Stimulated activated CD8-positive, alpha-beta memory T cell treated with anti-CD3 and anti-CD28 coated beads, Interleukin-4, amount 100 ng/mL, for 48 hours (primary cell): ENCODE results near the gene PDE8B.

Experiments
- DNase-seq: peaks from one replicate; pipeline ENCODE4 v3.0.0-alpha.2; 2020

PDE8B gene

DNA sequence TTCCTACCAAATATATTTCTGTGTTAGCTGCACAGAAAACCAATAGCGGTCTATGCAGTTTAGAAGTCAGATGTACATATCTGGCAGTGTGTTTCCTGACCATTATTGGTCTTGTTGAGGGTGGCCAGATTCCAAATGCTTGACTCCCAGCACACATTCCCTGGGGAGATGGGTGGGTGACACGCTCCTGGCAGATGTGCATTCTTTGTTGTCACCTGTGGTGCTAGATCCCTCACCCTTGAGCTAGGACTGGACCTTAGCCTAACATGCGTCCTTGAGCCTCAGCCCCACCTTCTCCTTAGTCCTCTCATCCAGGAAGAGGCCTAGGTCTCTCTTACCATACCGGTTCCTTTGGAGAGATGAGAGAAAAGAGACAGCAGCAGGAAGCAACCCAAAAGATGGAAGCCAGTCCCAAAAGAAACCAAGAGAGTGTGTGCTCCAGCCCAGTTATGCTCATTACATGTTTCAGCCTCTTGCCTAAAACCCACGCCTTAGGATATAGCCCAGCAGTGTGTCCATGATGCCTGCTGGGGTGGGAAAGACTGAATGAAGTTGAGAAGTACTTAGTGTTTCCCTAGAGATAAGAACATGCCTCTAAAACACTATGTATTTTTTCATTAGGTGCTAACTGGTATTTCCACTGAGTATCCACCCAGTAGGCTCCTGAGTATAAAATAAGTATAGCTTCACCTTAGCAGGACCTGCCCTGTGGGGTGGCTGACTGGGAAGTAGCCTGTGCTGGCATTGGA, 116.7 kb downstream of the PDE8B start:
- no peak for DNase-seq

DNA sequence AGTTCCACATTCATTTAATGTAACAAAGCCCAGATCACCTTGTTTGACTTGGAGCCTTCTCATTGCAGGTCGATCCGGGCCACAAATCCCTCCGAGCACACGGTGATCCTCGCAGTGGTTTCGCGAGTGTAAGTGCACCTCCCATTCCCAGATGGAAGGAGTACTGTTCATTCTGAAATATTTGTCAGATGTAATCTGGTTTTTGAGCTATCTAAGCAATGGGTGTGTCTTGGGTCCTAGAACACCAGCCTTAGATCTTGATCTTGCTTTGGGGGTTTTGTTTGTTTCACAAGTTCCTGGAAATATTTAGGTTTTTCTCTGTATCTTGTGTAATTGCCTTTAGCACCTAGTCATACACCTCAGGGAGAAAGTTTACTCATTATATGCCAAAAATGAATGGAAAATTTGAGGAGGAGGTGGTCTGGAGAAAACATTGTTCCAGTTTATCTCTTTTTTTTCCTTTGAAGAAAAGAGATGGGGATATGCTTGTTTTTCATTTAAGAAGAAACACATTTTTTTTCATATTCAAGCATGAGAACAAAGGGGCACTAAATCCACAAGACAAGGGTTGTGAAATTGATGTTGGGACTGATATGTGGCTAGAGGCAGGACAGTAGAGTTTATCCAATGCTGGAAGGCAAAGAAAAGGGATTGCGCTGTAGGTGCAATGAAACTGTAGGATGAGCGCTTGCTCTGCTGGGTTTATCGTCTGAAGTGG, 118.6 kb downstream of the PDE8B start:
- no peak for DNase-seq

DNA sequence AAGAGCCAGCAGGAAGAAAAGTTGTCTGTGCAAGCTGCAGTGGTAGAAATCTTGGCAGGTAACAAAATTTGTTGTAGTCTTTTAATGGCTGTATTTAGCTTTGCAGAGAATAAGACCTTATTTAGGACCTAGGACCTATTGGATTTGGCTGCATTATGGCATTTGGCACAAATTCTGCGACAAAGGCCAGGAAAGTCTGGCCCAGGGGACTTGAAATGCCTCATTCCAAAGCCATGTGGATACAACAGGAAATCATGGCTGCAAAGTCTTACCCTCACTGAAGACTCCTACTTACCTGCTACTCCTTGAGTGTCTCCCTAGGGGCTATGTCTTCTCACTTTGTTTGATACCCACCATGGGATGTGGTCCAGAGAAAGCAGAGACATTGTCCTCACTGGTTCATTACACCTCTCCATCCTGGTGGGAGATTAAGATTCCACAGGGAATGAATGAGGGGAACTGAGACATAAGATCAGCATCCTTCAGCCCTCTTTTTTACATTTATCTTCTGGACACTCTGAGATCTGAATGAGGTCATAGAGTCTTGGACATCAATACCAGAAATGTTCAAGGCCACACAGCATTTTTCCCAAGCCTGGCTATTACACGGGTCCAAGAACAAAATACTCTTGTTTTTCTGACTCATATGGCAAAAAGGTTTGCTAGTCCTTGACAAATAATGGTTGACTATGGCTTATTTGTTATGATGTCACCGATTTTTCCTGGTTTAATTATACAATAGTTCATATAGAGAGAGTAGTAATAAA, 119.4 kb downstream of the PDE8B start:
- DNase-seq: no peak

DNA sequence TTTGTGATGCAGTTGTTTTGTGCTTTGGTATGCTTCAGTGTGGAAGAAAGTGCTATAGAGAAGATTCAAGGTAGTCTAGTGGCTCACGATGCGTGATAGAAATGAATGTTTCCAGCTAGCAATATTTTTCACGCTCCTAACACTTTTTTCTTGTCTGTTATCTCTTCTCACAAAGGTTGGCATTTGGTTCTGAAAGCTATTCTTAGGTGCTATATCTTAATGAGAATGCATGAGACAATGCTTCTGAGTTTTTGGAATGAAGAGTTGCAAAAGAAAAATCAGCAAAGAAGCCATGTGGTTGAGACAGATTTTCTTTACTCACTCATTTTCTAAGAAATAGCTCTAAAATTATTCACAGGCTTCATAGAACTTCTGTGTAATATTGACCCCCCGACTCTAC, 122.6 kb downstream of the PDE8B start:
- DNase-seq: no peak

DNA sequence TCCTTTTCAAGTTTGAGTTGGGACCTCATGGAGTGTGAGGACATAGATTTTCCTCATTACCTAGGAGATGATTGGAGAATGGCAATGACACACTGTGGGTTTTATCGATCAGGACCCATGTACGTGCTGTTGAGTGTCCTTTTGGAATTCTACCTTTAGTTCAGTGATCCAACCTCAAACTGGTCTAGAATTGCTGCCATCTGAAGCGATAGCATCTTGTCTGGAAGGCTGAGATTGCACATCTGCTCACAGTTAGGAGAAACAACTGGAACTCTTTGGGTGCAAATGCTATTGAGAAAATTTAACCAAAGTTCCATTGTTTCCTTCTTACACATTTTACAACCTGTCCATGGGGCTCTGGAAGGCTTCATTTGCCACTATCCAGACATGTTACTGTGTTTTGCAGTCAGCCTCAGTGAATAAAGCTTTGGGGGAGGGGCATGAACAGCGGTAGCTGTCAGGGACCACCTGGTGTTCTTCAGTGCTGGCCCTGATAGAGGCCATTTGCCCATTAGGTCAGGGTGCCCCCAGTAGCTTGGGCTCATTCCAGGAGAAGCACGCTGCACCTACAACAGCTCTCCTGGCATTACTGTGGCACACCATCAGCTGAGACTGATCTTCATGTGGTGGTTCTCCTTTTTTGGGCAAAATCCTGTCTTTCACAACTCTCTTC, 123.1 kb downstream of the PDE8B start:
- no peak for DNase-seq

DNA sequence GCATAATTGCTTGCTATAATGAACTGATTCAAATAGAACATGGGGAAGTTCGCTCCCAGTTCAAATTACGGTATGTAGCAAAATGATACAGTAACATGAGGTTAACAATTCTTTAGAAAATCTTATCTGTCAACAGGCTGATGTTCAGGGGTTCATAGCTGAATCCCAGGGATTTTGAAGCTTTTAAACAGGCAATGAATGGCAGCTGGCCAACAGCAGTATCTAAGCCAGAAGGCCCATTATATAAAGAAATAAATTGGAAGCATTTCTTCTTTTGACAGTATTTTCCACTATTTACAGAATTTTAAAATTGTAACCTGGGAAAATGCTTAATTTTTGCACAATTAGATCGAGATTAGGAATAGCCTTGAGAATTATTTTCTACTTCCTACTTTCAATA, 126.8 kb downstream of the PDE8B start:
- no peak for DNase-seq

DNA sequence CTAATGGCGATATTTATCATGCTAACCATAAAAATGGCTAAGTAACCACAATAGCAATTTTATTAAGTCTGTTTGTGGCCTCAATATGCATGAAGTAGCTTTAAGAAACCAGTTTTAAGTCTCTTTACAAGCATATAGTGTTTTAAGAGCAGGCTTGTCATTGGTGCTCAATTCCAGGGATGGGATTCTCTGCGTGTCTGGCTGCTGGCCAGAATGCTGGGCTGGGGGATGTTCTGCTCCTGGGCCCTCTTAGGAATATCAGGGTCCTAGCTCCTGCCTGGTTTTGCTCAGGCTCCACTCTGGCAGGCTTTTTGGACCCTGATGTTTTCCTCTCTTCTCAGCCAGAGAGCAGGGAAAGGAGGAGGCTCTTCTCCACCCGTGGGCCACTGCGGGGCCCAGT, 127.2 kb downstream of the PDE8B start:
- DNase-seq: no peak

DNA sequence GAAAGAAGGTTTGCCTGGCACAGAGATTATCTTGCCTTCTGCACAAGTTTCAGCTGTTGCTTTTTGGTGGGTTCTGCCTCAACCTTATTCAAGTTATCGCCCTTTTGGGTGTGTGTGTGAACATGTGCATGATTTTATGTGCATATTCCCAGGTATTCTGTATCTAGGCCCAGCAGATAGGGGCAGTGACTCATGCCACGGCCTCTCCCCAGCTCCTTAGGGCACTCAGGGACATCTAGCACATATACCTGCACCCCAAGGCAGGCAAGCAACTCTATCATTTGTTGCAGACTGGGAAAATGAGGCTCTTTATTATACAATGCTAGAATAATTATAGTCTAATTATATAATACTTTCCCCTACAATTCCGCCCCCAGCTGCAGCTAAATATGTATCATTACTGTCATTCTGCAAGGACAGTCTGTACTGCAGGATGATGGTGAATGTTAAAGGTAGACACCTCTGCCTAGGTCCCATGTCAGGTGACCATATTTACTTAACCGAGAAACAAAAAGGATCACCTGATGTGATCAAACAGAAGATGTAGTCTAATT, 128.9 kb downstream of the PDE8B start:
- no peak for DNase-seq

DNA sequence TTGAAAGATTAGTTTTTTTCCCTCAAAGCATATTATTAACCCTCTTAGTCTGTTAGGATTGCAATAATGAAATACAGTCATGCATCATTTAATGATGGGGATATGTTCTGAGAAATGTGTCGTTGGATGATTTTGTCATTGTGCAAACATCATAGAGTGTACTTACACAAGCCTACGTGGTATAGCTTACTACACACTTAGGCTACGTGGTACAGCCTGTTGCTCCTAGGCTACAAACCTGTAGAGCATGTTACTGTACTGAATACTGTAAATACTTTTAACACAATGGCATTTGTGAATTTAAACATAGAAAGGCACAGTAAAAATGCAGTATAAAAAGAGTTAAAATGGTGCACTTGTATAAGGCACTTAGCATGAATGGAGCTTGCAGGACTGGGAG, 132.7 kb downstream of the PDE8B start:
- DNase-seq: no peak

DNA sequence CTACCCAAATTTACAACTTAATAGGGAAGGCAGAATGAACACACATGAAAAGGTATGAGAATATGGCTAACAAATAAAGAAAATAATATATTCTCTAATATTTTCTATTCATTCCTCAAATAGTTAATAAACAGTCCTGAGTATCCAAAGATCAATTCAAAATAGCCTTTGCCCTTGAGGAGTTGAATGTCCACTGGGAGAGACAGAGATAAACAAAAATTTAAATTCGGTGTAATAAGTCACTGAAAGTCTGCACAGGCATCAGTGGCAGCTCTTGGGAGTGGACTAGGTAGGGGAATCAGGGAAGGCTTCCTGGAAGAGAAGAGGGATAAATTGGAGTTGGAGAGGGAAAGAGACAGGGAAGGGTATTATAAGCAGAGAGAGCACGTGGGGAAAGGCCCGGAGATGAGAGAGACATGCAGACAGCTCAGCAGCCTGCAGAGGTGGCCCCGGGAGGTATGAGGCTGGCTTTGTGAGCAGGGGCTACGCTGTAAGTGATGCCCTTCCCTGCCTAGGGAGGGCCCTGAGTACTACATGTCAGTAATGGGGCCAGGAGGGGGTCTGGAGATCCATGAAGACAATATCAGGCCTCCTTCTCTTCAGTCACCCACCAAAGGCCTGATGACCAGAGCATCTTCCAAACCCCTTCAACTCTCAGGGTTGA, 137.1 kb downstream of the PDE8B start:
- no peak for DNase-seq

DNA sequence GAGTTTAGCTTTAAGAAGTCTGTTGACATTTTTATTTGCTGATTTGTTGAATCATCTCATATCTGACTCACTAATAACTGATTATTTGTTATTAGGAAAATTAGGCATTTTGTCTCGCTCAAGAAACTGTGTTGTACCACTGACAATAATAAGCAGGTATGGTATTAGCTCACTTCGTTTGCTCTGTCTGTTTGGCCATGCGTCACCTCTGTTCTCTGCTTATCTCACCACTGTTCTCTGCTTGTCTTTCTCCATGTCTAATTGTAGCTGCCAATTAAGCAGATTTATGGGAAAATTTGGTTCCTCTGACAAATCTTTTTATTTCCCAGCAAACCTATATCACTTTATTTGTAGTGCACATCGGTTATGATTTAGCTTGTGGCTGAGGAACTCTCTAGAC, 142.8 kb downstream of the PDE8B start:
- no peak for DNase-seq

DNA sequence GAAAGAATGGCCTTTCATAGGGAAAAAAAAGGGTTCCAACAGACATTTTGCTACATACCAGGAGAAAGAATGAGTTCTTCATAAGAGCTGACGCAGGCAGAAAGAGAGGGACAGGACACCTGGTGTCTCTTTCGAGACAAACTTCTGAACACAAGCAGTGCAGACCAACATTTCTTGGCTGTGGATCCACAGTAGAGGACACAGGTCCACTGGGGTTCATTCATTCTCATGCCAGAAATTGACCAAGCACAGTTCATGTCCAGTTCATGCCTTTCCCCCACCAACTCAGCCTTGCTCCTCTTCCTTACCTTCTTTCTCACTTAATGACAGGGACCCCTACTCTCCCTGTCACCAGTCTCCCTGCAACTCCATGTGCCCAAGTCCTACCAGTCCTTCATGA, 144.0 kb downstream of the PDE8B start:
- no peak for DNase-seq

DNA sequence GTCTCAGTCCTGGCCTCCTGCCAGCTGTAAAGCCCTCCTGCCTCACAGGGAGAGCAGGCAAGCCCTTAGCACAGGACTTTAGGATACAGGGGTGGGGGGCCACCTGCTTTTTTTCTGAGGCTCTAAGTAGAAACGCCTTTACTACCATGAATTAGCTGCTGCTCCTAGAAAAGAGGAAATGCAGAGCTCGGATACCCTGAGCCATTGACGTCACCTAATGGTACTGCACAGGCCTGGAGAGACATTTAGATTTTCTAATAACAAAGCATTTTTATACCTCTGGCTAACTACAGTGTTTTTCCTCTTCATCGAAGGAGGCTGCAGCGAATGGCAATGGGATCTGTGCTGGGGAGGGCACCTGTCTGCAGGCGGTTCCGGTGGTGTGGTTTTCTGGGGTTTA, 144.6 kb downstream of the PDE8B start:
- DNase-seq: no peak

DNA sequence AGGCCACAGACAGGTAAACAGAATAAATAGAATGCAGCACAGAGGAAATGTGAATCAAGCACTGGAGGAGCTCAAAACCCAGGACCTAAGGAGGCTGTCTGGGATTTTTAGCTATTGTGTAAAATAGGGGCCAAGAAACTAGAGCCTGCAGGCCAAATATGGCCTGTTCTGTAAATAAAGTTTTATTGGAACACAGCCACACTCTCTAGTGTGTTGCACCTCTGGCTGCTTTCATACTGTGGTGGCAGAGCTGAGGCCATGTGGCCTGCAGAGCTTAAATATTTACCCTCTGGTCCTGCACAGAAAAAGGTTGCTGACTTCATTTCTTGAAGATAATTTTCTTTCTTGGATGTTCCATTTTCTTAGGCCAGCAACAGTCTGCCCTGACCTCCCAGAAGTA, 145.3 kb downstream of the PDE8B start:
- no peak for DNase-seq

DNA sequence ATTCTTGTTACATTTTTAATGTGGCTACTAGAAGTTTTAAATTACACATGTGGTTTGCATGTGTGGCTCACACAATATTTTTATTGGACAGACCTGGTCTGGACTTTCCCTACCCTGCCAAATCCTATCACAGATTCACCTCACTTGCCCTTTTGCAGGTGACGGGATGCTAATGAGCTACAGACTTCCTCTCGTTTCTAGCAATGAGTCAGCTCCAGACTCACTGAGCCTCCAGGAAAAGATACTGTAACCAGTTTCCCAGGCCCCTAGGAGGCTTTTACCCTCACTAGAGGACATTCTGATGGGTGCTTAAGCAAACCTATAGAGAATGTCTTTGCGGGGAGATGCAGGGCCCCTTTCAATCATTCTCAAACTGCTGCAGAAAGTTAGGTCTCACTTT, 146.3 kb downstream of the PDE8B start:
- peak; percentile 39 for DNase-seq

DNA sequence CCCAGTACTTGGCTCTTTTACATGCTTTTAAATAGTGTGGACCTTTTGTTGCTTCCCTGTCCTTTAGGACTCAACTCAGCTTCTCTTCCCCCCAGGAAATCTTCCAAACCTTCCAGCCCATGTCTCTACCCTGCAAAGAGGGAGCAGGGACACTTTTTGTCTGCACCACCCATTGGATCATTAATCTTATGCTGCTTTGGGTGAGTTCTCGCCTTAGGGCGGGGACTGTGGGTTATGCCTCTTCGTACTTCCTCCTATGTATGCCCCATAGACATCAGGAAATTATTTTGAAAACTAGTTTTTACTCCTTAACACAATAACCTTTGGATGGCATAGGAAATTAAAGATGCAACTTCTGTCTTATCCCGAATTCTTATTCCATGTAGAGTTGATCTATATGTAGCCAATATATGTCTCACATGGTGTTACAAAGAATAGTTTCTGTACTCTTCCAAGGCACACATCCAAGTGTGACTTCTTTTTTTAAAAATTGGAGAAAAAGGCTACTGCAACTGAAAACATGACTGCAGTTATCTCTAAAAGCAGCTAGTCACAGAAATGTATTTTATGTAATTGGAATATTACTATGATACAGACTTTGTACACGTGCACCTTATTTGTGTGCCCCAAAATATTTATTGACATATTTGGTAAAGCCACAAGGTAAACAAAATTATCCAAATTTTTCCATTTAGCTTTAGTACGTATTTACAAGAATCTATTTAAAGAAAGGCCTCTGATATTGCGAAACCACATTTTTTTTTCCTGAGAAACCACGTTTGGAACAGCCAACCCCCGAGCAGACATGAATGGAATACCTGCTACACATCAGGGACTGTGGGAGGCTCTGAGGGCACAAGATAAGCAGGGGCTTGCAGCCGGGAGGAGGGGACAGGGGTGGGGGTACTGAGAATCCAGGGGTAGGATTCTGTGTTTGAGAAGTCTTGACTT, 148.1 kb downstream of the PDE8B start:
- DNase-seq: no peak

DNA sequence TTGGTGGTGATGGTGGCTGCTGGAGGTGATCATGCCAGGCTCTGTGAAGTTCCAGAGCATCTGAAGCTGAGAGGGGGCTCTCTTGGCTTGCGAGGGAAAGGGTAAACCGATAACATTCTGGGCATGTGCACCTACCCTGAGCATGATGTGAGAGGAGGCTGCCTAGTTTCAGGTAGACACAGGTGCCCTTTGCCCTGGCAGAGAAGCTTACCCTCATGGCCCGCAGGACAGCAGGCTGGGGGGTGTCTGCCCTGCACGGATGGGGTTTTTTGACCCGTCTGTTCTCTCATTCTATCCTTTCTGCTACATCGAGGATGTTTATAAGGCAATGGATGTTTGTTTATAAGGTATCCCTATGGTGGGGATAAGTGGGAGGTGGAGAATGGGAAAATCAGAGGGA, 148.8 kb downstream of the PDE8B start:
- DNase-seq: no peak

DNA sequence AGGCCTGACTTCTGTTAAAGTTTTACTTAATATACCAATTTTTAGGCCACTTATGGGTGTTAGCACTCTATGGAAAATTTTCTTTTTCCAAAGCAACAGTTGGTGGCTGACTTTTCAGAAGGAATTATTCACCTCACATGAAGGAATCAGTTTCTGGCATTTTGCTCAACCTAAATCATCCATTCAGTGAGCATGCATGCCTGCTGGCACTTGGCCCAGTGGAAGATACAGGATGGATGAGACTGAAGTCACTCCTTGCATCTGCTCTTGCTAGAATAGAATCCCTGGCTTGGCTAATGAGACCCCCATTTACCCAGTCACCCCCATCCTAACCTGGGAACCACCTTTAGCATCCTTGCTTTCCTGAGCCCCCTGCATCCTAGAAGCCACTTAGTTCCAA, 149.9 kb downstream of the PDE8B start:
- no peak for DNase-seq

DNA sequence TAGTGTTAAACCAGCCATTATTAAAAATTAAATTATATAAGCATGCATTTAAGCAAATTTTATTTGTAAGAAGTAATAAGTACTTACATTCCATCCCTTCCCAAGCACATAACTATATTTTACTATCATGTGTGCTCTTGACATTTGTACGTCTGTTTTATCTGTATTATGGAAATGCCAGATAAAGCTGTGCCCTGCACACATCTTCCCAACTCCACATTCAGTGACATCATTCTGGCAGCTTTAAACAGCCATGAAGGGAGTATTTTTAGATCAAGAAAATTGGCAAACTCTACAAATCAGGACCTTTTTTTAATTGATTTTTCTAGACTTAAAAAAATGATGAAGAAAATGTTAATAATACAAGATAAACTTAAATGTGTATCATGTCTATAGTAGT, 150.5 kb downstream of the PDE8B start:
- DNase-seq: no peak

DNA sequence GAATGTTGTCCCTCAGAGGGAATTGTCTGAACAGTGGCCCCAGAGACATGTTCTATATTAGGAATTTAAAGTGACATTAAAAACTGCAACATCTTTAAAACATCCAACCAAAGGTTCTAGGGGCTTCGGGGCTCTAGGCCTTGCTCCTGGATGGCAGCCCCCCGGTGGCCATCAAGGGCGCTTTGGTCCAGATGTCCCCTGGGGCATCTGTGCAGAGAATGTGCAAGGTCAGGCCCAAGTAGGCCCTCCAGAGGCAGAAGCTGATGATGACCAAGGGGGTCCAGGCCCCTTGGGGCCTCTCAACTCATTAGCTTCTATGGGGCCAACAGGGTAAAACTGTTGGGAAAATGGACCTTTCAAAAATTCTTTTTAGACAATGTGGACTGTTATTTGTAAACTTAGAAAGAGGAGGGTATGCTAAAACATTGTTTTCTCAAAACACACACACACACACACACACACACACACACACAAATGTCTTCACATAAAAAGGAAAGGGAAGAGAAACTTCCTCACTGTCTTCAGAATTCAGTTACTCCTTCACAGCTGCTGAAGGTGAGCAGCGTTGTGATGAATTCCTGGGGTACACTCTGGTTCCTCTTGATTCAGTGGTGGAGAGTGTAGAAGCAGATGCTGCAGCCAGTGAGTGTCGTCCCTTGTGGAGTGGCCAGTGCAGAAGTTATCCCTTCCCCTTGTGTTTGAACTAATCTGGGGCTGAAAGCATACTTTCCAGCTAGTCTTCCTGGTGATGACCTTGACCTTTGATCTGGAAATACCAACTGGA, 156.4 kb downstream of the PDE8B start:
- DNase-seq: no peak

DNA sequence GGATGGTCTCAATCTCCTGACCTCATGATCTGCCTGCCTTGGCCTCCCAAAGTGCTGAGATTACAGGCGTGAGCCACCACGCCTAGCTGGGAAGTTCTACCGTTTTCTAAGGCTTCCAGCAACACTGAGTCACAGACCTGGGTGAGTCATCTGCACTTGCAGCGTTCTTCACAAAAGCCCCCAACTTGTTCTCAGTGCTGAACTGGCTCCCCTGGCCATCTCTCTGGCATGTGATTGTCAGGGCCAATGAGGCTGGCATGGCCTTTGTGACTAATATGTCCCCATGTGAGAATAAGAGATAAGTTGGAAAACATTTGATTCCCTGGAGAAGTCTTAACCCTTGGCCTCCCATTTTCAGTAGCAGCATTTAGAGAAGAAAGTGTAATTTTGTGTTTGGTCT, 157.3 kb downstream of the PDE8B start:
- DNase-seq: peak; percentile 54
